Testis (tissue), 2 donors: ENCODE data around the gene ACACA.

Experiments used
- POLR2A ChIP-seq: fragments of 450-650 bp; IDR thresholded peaks from one replicate; pipeline ENCODE4 v1.6.1; 2017; ENCODE audit warnings: antibody characterized with exemption, mild to moderate bottlenecking, moderate library complexity
- TF ChIP-seq, protein P1 (sequence below), 3 experiments: fragments of 450-650 bp in 2 of 3; fragments of 200-600 bp in 1 of 3; sonication (generic) in 1 of 3; IDR thresholded peaks; one replicate each; pipeline ENCODE4 v1.5.1; 2016 to 2019; ENCODE audit warnings: antibody characterized with exemption in 3 of 3, mild to moderate bottlenecking in 2 of 3, moderate library complexity in 1 of 3

- no peak for TF ChIP-seq POLR2A
- TF ChIP-seq, protein P1, sequence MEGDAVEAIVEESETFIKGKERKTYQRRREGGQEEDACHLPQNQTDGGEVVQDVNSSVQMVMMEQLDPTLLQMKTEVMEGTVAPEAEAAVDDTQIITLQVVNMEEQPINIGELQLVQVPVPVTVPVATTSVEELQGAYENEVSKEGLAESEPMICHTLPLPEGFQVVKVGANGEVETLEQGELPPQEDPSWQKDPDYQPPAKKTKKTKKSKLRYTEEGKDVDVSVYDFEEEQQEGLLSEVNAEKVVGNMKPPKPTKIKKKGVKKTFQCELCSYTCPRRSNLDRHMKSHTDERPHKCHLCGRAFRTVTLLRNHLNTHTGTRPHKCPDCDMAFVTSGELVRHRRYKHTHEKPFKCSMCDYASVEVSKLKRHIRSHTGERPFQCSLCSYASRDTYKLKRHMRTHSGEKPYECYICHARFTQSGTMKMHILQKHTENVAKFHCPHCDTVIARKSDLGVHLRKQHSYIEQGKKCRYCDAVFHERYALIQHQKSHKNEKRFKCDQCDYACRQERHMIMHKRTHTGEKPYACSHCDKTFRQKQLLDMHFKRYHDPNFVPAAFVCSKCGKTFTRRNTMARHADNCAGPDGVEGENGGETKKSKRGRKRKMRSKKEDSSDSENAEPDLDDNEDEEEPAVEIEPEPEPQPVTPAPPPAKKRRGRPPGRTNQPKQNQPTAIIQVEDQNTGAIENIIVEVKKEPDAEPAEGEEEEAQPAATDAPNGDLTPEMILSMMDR (IDR thresholded peaks at IDR 0.05): no peak
These were observed 128.3 kb downstream of the ACACA start for GRCh38 chr17:37278247-37278894.
